IMR-90 (cell line): ENCODE results near the gene CCDC137. TPM values are rescaled to one million over a fixed set of nuclear protein-coding genes. Genes with fewer than 3 reads are reported as not detected.

Experiments used
- ATAC-seq: fragments of 200-7000 bp; cut with Tn5 transposase; 2 replicates; pipeline ENCODE4 v1.9.1; 2020; ENCODE audit warnings: low read depth, mild to moderate bottlenecking, moderate library complexity
- BruUV-seq: library from RNA; stranded (reverse); fragments of 400-500 nt; replicated peaks from 2 replicates; lab custom pipeline; 2021; lab: Mats Ljungman, UMichigan
- CTCF ChIA-PET: fragments of 300-600 bp; formaldehyde crosslinking; extraction: SDS; loops from one replicate; lab custom pipeline; 2021; ENCODE audit warnings: antibody characterized with exemption; lab: Yijun Ruan, JAX
- POLR2A ChIA-PET: fragments of 300-600 bp; sonication (Branson Sonifier 250); formaldehyde crosslinking; loops from one replicate; lab custom pipeline; 2022; ENCODE audit warnings: antibody characterized with exemption; ENCODE audit not compliant: unreplicated experiment; lab: Charles Lee
- DNase-seq: peaks from one replicate; pipeline ENCODE4 v3.0.0; 2013
- H2AFZ ChIP-seq: replicated peaks from 2 replicates; pipeline ENCODE3; 2013; ENCODE audit warnings: low read length, mild to moderate bottlenecking; ENCODE audit not compliant: poor library complexity
- H2AK5ac ChIP-seq: 2 replicates; pipeline ENCODE4 v1.6.1; 2013; ENCODE audit warnings: low read depth, low read length, inconsistent platforms
- H2AK9ac ChIP-seq: replicated peaks from 2 replicates; pipeline ENCODE3; 2013; ENCODE audit warnings: mild to moderate bottlenecking, low read depth, low read length, moderate library complexity; ENCODE audit not compliant: poor library complexity
- H2BK120ac ChIP-seq: 2 replicates; pipeline ENCODE4 v1.6.1; 2013; ENCODE audit warnings: low read depth, low read length, inconsistent platforms
- H2BK15ac ChIP-seq: 3 replicates; pipeline ENCODE4 v1.6.1; 2013; ENCODE audit warnings: low read depth, low read length, inconsistent platforms
- H2BK20ac ChIP-seq: 2 replicates; pipeline ENCODE4 v1.6.1; 2013; ENCODE audit warnings: low read depth, mild to moderate bottlenecking, inconsistent platforms, low read length, moderate library complexity
- H2BK5ac ChIP-seq: 2 replicates; pipeline ENCODE4 v1.6.1; 2013; ENCODE audit warnings: mild to moderate bottlenecking, low read depth, low read length, inconsistent platforms; ENCODE audit not compliant: poor library complexity, severe bottlenecking
- H3K14ac ChIP-seq: replicated peaks from 2 replicates; pipeline ENCODE4 v1.6.1; 2013; ENCODE audit warnings: low read depth, low read length, inconsistent platforms
- H3K18ac ChIP-seq: 2 replicates; pipeline ENCODE4 v1.6.1; 2013; ENCODE audit warnings: low read depth, low read length, control low read depth
- H3K23ac ChIP-seq: 2 replicates; pipeline ENCODE4 v1.6.1; 2013; ENCODE audit warnings: low read depth, low read length, inconsistent platforms
- H3K27ac ChIP-seq: 2 replicates; pipeline ENCODE4 v1.5.1; 2013; ENCODE audit warnings: mild to moderate bottlenecking, control low read depth, low read length; ENCODE audit not compliant: insufficient read depth
- H3K27me3 ChIP-seq: 2 replicates; pipeline ENCODE4 v1.6.1; 2013; ENCODE audit warnings: low read length; ENCODE audit not compliant: control insufficient read depth, insufficient read depth
- H3K36me3 ChIP-seq: 2 replicates; pipeline ENCODE4 v1.6.1; 2013; ENCODE audit warnings: low read length, mixed read lengths; ENCODE audit not compliant: control insufficient read depth, insufficient read depth
- H3K4ac ChIP-seq: 2 replicates; pipeline ENCODE4 v1.6.1; 2013; ENCODE audit warnings: low read depth, low read length, inconsistent platforms
- H3K4me1 ChIP-seq: 2 replicates; pipeline ENCODE4 v1.6.1; 2013; ENCODE audit warnings: low read length, mixed read lengths; ENCODE audit not compliant: control insufficient read depth, insufficient read depth
- H3K4me2 ChIP-seq: 2 replicates; pipeline ENCODE4 v1.6.1; 2013; ENCODE audit warnings: low read depth, mild to moderate bottlenecking, control low read depth, low read length, moderate library complexity
- H3K4me3 ChIP-seq: 2 replicates; pipeline ENCODE4 v1.5.1; 2013; ENCODE audit warnings: low read depth, mild to moderate bottlenecking, control low read depth, low read length, moderate library complexity; ENCODE audit not compliant: insufficient read depth
- H3K56ac ChIP-seq: 2 replicates; pipeline ENCODE4 v1.6.1; 2013; ENCODE audit warnings: low read length, inconsistent platforms; ENCODE audit not compliant: insufficient read depth; ENCODE audit errors: extremely low read depth
- H3K79me1 ChIP-seq, 2 experiments: 2 replicates each; pipeline ENCODE4 v1.6.1; 2013; ENCODE audit warnings: low read length in 2 of 2, inconsistent platforms in 1 of 2, low read depth in 1 of 2
- H3K9ac ChIP-seq: 2 replicates; pipeline ENCODE4 v1.6.1; 2013; ENCODE audit warnings: low read depth, low read length, control low read depth
- H3K9me1 ChIP-seq: 2 replicates; pipeline ENCODE4 v1.6.1; 2013; ENCODE audit warnings: low read length, inconsistent platforms; ENCODE audit not compliant: insufficient read depth
- H3K9me3 ChIP-seq: 2 replicates; pipeline ENCODE4 v1.6.1; 2013; ENCODE audit warnings: low read length; ENCODE audit not compliant: control insufficient read depth, insufficient read depth
- H4K20me1 ChIP-seq: 2 replicates; pipeline ENCODE4 v1.6.1; 2013; ENCODE audit warnings: low read length, inconsistent platforms; ENCODE audit not compliant: insufficient read depth
- H4K5ac ChIP-seq: 2 replicates; pipeline ENCODE4 v1.6.1; 2013; ENCODE audit warnings: mild to moderate bottlenecking, low read depth, low read length, control low read depth
- H4K8ac ChIP-seq, 2 experiments: 2 replicates each; pipeline ENCODE4 v1.6.1; 2013; ENCODE audit warnings: low read depth in 2 of 2, low read length in 2 of 2, control low read depth in 1 of 2, inconsistent platforms in 1 of 2
- H4K91ac ChIP-seq: 2 replicates; pipeline ENCODE4 v1.6.1; 2013; ENCODE audit warnings: low read depth, low read length, inconsistent platforms; ENCODE audit not compliant: insufficient read depth
- BHLHE40 ChIP-seq: fragments of 150-350 bp; IDR thresholded peaks from 2 replicates; pipeline ENCODE4 v1.6.1; 2016; ENCODE audit warnings: mild to moderate bottlenecking, low read depth, low read length
- NFE2L2 ChIP-seq: fragments of 150-350 bp; IDR thresholded peaks from 2 replicates; pipeline ENCODE4 v1.6.1; 2016; ENCODE audit warnings: low read depth, mild to moderate bottlenecking, low read length
- WGBS, 2 experiments: methylation state at CpG; one replicate each; pipeline versions ENCODE4 v1.1.5 to v1.1.7; 2013; ENCODE audit warnings: missing lambda C conversion rate in 2 of 2; ENCODE audit not compliant: insufficient read length in 1 of 2; ENCODE audit errors: extremely low coverage in 2 of 2; 5-methylcytosine and 5-hydroxymethylcytosine counted together
- dilution Hi-C: fragments of 300-500 bp; cut with HindIII; formaldehyde crosslinking; loops from one replicate; pipeline ENCODE4 v1.14.3; 2018; ENCODE audit warnings: low sequenced_read_pairs; ENCODE audit not compliant: unreplicated experiment
- in situ Hi-C: fragments of 300-500 bp; cut with MboI; formaldehyde crosslinking; loops from 3 replicates; pipeline ENCODE4 v1.14.3; 2019; ENCODE audit warnings: low sequenced_read_pairs, inconsistent platforms, mixed read lengths
- intact Hi-C: fragments of 100-400 bp; cut with micrococcal nuclease; formaldehyde crosslinking; loops from 2 replicates; pipeline ENCODE4 v1.10.0; 2022
- polyA plus RNA-seq, 3 experiments: library from polyadenylated mRNA; depleted of rRNA; stranded (reverse); fragments of >200 nt; gene quantifications; 2 replicates each; pipeline ENCODE4 v1.2.3, GENCODE V29; 2012; ENCODE audit warnings: low replicate concordance in 1 of 3
- total RNA-seq: library from RNA; depleted of rRNA; stranded (reverse); fragments of >200 nt; gene quantifications from 2 replicates; pipeline ENCODE4 v1.2.3, GENCODE V29; 2012

The CCDC137 gene
- total and polyA plus RNA-seq, 2 of the 4 experiments (the other 2 are of a cell fraction): 7.5 to 18.4 TPM

- TF ChIP-seq NFE2L2: no peak
Measured at GRCh38 chr17:81652906-81653771, 13.4 kb upstream of the CCDC137 start (continued).

- no peak for DNase-seq
- peak overlapping the region; percentile 32 for H2AFZ ChIP-seq
- no peak overlapping the region for H3K4ac ChIP-seq
- no peak overlapping the region for H2AK9ac ChIP-seq
- POLR2A ChIA-PET: no interaction called here
- H3K9ac ChIP-seq: no peak overlapping the region
- ATAC-seq: no peak
- peaks cover 12% of the 10 kb centered on the region for H3K9me1 ChIP-seq
- no peak for TF ChIP-seq NFE2L2
- no peak for TF ChIP-seq BHLHE40
- H4K91ac ChIP-seq: no peak overlapping the region
- H3K36me3 ChIP-seq: no peaks in the 10 kb centered on the region
- H2AK5ac ChIP-seq: no peak overlapping the region
- H3K27ac ChIP-seq: no peak overlapping the region
- no peak overlapping the region for H3K23ac ChIP-seq
- no peak overlapping the region for H3K4me2 ChIP-seq
- peaks cover 3% of the 10 kb centered on the region; the same call in 1 of the 2 replicates for H4K20me1 ChIP-seq
- H3K9me3 ChIP-seq: no peaks in the 10 kb centered on the region
- H3K18ac ChIP-seq: no peak overlapping the region
- intact Hi-C loops (no loop called here), in situ Hi-C loops (no loop called here), dilution Hi-C loops (no loop called here)
- H2BK20ac ChIP-seq: no peak overlapping the region
- H2BK120ac ChIP-seq: no peak overlapping the region
- 75% methylated on average over 7 of the region's 18 CpGs; no CpG with 5 or more reads in 1 of the 2 experiments for WGBS, 2 experiments
- H3K14ac ChIP-seq: no peak overlapping the region
- H4K5ac ChIP-seq: no peak overlapping the region
- no peak overlapping the region for H3K56ac ChIP-seq
- H4K8ac ChIP-seq: no peak overlapping the region
- H2BK5ac ChIP-seq: no peak overlapping the region
- BruUV-seq: no TSS peak
- no peaks in the 10 kb centered on the region for H3K27me3 ChIP-seq
- no peak overlapping the region for H2BK15ac ChIP-seq
- H3K4me3 ChIP-seq: no peak overlapping the region
- no peaks in the 10 kb centered on the region; a peak in 1 of 4 replicates for H3K79me1 ChIP-seq
- CTCF ChIA-PET: no interaction called here
- peaks cover 6% of the 10 kb centered on the region for H3K4me1 ChIP-seq
Measured at GRCh38 chr17:81655378-81656117, 11.0 kb upstream of the CCDC137 start.
